HepG2 (cell line): Measurements from ENCODE around the gene STUB1. TPM values are rescaled to one million over a fixed set of nuclear protein-coding genes. Genes with fewer than 3 reads are reported as not detected.
A peak's percentile ranks its signal among the peaks of the same experiment; 100 is the strongest.

Source experiments
- ARNT2 ChIP-seq: sonication (generic); formaldehyde crosslinking; IDR thresholded peaks from 2 replicates; pipeline ENCODE4 v1.8.0; 2022; ENCODE audit warnings: mild to moderate bottlenecking, low read depth, missing genetic modification reagents, moderate library complexity
- CBX5 ChIP-seq: sonication (generic); formaldehyde crosslinking; IDR thresholded peaks from 2 replicates; pipeline ENCODE4 v1.4.0; 2020; ENCODE audit warnings: missing genetic modification reagents, borderline replicate concordance
- KLF9 ChIP-seq: IDR thresholded peaks from 2 replicates; pipeline ENCODE4 v1.6.1; 2016; ENCODE audit warnings: low read depth
- NFAT5 ChIP-seq: sonication (generic); formaldehyde crosslinking; IDR thresholded peaks from 2 replicates; pipeline ENCODE4 v1.4.0; 2020; ENCODE audit warnings: missing genetic modification reagents
- PRDM15 ChIP-seq: sonication (generic); formaldehyde crosslinking; IDR thresholded peaks from 2 replicates; pipeline ENCODE4 v1.4.0; 2020; ENCODE audit warnings: missing genetic modification reagents
- SIN3B ChIP-seq: fragments of 150-350 bp; IDR thresholded peaks from 2 replicates; pipeline ENCODE4 v1.6.1; 2014; ENCODE audit warnings: low read length
- SNAPC2 ChIP-seq: sonication (generic); formaldehyde crosslinking; IDR thresholded peaks from 2 replicates; pipeline ENCODE4 v1.8.1; 2022; ENCODE audit warnings: mild to moderate bottlenecking, missing genetic modification reagents
- TCF7 ChIP-seq: sonication (generic); IDR thresholded peaks from 2 replicates; pipeline ENCODE4 v1.6.1; 2016; ENCODE audit warnings: antibody characterized with exemption, low read depth
- TFDP1 ChIP-seq: IDR thresholded peaks from 2 replicates; pipeline ENCODE4 v1.6.1; 2016; ENCODE audit warnings: missing compliant biosample characterization, missing genetic modification reagents, borderline replicate concordance
- YEATS4 ChIP-seq: sonication (generic); formaldehyde crosslinking; IDR thresholded peaks from 2 replicates; pipeline ENCODE4 v1.4.0; 2020; ENCODE audit warnings: missing genetic modification reagents, borderline replicate concordance
- ZBED4 ChIP-seq: sonication (generic); formaldehyde crosslinking; IDR thresholded peaks from 2 replicates; pipeline ENCODE4 v1.4.0; 2020; ENCODE audit warnings: missing genetic modification reagents, borderline replicate concordance
- ZBTB7B ChIP-seq: sonication (generic); formaldehyde crosslinking; IDR thresholded peaks from 2 replicates; pipeline ENCODE4 v1.4.0; 2020; ENCODE audit warnings: missing genetic modification reagents
- ZNF788 ChIP-seq: sonication (generic); formaldehyde crosslinking; IDR thresholded peaks from 2 replicates; pipeline ENCODE4 v1.5.0; 2020; ENCODE audit warnings: mild to moderate bottlenecking, missing genetic modification reagents, borderline replicate concordance
- polyA plus RNA-seq, 8 experiments: library from polyadenylated mRNA; depleted of rRNA in 3 of 8; stranded (reverse) in 7 of 8; unstranded in 1 of 8; fragments of >200 nt; fragmentation: Illumina TruSeq in 4 of 8; extraction: Trizol in 4 of 8; gene quantifications; 2 replicates each; pipeline versions ENCODE4 v1.2.1 to v1.2.3, GENCODE V29; 2011 to 2016; ENCODE audit warnings: low read depth in 4 of 8, missing spikeins in 1 of 8, mixed read lengths in 1 of 8; ENCODE audit not compliant: insufficient read depth in 1 of 8
- total RNA-seq, 5 experiments: library from RNA; depleted of rRNA; stranded (reverse); fragments of >200 nt; fragmentation: Illumina TruSeq; extraction: Trizol; gene quantifications; 2 replicates each; pipeline ENCODE4 v1.2.3, GENCODE V29; 2016; ENCODE audit warnings: low read depth in 1 of 5

The STUB1 gene
- total and polyA plus RNA-seq, 2 of the 13 experiments (the other 11 are each of a cell fraction or from before 2014, with no cell fraction given): 52.9 to 78.2 TPM

- TF ChIP-seq SIN3B (no peak), ZNF788 (peak; percentile 78; the same call in 1 of the 2 replicates), PRDM15 (no peak), CBX5 (CRISPR knock-in tag) (no peak; the same call in 1 of the 2 replicates), YEATS4 (CRISPR knock-in tag) (no peak), NFAT5 (CRISPR knock-in tag) (no peak), SNAPC2 (no peak), ZBED4 (no peak), TCF7 (no peak), KLF9 (CRISPR knock-in tag) (no peak), ARNT2 (no peak), ZBTB7B (CRISPR knock-in tag) (peak; percentile 79), TFDP1 (CRISPR knock-in tag) (no peak)
Measured at GRCh38 chr16:645852-646678, 34.1 kb upstream of the STUB1 start (continued).
